ENCODE data around the gene SH3TC2.

SH3TC2 gene

DNA sequence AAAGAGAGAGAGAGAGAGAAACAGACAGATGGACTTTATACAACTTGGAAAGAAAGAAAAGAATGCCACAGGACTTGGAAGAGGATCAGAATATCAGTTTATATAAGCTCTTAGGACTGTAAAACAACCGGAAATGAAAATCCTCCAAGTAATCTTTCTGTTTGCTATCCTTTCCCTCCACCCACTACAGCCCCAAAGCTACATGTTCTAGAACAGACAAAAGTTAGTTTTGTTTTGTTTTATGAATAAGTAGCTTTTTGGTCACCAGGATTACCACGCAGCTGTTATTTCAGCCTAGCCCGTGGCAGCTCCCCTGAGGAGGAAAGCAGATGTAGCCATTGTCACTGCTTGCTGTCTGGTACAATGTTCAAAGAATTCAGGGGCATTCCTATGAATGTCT lies 66.6 kb downstream of the SH3TC2 start:
- DNase-seq: no peak

DNA sequence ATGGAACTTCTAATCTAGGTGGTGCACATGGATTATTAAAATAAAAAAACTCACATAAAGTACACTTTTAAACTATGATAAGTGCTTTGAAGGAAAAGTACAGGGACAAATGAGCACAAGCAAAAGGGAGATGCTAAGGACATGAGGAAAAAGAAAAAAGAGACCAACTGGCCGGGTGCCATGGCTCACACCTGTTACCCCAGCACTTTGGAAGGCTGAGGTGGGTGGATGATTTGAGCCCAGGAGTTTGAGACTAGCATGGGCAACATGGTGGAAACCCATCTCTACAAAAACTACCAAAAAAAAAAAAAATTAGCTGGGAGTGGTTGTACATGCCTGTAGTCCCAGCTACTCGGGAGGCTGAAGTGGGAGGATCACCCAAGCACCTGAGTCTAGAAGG lies 67.1 kb downstream of the SH3TC2 start:
- DNase-seq: no peak

DNA sequence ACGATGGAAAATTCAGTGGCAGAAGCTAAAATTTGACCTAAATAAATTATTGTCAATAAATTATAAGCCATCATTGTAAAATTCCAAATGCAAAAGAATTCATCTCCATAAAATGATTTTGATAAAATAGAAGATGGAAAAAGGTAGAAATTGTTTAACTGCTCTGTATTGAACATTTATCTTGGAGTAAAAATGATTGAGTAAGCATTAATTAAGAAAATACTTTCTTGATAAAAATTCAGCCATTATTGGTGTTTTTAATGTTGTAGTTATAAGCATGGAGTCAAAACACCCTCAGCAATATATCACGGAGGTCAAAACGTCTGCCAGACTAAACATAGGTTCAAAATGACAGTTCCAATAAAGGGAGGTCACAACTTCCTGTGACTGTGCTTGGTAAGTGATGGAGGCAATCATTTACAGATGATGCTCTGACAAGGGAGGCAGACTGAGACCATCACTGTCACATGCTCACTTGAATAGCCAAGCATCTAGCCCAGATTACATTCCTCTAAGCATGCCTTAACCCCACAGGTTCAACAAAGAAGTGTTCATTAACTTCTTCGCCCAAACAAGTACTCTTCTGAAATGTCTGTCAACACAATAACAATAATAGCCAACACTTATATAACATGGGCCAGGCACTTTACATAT lies 69.5 kb downstream of the SH3TC2 start:
- DNase-seq: no peak

DNA sequence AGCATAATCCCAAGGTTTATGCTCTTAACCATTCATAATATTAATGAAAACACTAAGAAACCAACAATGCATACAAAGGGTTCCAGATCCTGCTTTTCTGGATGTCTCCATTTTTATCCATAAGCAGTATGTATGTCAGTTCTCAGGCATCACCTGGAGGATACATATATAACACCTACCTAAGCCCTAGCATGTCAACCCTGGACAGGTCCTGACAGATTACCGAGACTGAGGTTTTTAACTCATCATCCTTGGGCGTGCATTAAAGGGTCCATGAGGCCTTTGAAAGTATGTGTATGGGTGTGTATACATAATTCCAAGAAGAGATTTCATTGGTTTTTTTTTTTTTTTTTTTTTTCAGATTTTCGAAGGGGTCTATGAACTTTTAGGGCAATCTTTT lies 70.6 kb downstream of the SH3TC2 start:
- DNase-seq: no peak

DNA sequence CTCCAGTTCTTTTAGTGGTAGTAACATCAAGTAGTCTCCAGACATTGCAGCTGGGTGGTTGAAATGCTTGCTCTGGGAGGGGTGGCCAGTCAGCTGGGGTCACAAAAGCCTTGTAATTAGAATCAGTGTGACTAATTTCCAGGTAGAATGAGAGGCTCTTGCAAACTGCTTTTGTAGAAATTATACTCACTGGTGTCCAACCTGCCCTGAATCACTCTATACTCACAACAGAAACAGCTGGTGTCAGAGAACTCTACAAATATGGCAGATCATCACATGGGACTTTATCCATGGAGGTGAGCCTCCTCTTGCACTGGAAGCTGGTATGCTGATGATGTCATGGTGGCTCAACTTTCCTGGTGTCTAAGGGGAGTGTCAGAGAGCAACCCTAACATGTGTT lies 71.3 kb downstream of the SH3TC2 start:
- DNase-seq: no peak

DNA sequence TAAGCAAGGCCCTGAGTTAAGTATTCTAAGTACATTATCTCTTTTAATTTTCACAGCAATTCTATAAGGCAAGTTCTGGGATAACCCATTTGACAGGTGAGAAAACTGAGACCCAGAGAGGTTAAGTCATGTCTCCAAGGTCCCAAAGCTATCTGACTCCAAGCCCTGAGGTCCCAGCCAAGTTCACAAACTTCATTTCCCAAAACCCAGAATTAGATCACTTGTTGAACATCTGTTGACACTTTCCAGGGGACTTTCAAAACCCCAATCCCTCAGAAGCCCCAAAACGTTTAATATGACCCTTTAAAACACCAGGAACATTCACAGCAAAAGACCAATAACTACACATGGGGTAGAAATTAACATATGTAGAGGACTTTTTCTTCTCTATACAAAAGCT lies 72.0 kb downstream of the SH3TC2 start:
- DNase-seq: no peak

DNA sequence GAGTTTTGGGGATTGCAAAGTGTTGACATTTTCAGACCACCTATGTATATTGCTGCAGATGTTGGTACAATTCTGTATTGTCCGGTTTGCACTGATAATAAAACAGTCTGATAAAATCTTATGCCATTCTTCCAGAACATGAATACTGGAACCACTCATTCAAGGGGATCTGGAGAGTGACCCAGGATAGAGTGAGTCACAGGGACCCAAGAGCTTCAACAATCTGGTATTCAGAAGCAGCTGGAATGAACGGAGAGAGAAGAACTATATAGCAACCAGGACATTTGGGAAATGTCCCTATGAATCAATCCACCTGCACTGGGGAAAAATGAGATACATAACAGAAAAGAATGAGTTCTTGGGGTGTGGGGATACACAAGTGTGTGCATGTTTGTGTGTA lies 73.3 kb downstream of the SH3TC2 start:
- DNase-seq: no peak

DNA sequence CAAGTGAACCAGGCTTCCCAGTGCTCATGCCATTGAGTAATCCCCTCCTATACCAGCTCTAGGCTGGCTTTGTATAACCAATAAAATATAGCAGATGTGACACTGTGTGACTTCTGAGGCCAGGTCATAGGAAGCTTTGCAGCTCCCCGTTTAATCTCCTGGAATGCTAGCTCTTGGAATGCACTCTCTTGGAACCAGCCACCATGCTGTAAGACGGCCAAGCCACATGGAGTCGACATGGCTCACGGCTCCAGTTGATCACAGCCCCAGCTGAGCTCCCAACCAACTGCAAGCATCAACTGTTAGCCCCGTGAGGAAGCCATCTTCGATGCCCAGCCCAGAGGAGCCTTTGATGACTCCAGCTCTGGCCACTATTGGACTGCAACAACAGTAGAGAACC lies 74.5 kb downstream of the SH3TC2 start:
- DNase-seq: no peak

DNA sequence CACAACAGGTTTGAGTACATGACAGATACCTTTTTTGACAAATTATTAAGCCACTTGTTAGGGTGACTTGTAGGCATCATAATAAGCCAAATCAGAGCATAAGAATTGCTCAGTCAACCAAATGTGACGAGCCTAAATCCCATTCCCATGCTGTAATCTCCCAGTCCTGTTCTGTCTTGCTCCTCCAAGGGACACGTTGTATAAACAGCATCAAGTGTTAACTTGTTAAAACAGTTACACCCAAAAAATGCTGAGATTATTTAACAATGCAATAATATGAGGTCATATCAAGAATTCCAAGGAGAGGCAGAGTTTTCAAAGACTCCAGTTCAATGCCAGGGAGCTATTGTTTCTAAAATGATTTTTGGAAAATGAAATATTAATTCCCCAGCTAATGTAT lies 76.2 kb downstream of the SH3TC2 start:
- DNase-seq: no peak

DNA sequence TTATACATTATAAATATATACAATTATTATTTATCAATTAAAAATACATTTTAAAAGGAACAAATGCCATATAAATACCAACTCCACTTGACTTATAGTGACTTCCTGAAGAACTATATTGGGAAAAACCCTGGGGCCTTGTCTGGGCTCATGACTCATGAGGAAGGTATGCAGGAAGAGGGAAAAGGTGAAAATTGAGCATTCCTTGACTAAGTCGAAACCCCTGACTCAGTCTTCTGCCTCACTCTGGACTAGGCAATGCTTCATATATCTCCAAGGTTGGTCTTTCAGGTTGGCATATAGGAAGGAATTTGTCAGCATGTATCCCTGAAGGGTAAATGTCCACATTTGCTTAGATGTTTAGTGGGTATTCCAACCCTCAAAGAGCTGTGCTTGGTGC lies 78.5 kb downstream of the SH3TC2 start:
- no peak for DNase-seq

DNA sequence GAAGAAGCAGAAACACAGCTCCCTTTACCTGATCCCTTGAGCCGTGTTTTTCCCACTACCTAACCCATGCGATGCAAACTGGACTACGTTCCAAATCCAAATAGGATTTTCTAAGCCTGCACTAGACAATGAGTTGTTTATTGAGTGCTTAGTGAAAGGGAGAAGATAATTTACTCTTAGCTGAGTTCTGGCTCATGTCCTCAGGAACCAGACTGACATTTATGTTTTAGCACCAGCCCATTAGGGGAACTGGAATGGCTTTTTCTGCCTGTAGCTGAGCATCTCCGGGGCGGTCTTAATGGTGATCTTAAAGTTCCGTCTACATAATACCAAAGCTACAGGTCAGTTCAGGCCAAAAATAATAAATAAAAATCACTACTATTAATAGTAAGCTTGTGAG lies 81.5 kb downstream of the SH3TC2 start:
- DNase-seq: no peak

DNA sequence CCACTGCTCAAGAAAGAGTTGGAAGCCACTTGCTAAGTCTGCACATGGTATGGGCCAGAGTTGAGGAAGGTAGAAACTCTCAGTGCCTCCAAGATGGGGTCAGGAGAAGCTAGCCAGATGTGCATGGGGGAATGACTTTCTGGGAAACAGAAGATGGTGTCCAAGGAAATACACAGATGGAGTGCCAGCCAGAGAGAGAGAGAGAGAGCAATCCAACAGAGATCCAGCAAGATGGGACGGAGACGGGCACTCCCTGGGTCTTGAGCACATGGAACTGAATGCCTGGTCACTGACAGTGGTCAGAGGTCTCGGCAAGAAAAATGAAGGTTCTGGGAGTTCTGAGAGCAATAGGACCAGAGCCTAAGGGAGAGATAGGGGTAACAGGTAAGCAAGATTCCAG lies 82.1 kb downstream of the SH3TC2 start:
- no peak for DNase-seq

DNA sequence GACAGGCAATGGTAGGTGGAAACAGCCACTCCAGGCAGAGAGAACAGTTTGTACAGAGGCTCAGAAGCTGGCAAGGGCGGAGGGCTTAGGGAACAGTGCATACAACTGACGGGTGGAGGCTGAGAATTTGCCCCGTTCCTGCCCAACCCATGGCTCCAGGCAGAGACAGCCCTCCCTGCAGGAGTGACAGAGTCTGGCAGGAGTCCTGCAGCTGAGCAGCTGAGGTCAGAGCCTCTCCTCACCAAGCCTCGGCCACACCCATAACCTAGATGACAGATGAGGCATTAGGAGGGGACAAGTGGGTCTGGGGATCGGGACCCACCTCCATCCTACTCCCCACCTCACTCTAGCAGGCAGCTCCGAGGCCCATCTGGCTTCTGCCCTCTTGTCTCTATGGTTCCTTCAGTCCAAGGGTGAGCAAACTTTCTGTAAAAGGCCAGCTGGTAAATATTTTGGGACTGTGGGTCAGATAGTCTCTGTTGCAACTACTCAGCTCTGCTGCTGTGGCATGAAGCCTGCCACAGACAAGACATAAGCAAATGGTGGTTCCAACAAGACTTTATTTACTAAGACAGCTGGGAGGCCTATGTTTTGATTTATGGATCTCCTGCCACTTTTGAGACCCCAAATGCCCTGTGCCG lies 83.7 kb downstream of the SH3TC2 start:
- no peak for DNase-seq

DNA sequence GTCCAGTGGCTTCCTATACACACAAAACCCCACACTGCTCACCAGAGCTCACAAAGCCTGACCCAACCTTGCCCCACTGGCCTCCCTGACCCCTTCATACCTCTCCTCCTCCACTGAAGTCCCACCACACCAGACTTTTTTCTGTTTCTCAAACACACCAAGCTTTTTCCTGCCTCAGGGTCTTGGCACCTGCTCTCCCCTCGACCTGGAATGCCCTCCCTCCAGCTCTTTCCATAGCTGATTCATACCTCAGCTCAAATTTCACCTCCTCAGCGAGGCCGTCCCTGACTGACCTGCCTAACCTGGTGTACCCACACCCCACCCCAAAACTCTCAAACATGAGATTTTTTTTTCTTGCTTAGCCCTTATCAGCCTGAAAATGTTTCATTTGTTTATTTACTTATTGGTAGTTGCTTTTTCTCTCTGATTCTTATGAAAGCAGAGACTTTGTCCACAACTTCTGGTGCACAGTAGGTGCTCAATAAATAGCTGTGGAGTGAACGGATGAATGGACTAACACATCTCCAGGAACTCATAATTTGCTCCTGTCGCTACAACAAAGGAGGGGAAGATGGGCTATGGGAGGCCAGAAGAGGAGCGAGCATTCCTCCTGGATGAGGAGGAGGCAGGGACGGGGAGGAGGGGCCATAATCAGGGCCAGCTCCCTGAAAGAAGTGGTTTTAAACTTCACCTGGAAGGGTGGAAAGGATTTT lies 84.3 kb downstream of the SH3TC2 start:
- no peak for DNase-seq

DNA sequence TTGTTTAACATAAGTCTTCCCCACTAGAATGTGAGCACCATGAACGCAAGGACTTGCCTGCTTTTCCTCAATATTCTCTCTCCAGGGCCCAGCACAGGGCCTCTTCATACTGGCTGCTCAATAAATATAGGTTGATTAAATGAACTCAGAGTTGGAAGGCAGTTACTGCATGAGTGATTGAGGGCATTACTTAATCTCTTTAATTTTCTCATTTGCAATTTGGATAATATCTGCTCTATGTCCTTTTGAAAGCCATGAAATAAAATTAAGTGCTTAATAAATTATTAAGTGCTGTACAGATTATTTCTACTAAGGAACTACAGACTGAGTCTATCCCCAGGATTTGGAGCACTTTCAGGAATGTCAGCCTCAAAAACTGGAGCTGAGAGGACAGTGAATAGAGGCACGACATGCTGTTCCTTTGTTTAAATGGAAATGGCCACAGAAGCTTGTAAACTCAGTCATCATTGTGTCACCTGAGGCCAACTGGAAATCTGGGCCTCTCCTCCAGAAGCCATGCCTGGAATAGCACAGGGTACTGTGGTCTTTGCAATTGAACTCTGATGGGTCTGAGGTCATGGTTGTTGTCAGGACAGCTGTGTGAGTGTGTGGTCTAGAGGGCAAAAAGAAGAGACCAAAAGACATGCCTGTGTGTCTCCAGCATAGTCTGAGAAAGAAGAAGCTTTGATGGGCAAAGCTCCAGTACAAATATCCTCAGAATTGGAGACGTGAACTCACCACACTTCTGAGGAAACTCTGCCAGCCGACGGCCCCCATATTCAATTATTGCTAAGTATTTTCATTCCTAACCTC lies 86.1 kb downstream of the SH3TC2 start:
- no peak for DNase-seq

DNA sequence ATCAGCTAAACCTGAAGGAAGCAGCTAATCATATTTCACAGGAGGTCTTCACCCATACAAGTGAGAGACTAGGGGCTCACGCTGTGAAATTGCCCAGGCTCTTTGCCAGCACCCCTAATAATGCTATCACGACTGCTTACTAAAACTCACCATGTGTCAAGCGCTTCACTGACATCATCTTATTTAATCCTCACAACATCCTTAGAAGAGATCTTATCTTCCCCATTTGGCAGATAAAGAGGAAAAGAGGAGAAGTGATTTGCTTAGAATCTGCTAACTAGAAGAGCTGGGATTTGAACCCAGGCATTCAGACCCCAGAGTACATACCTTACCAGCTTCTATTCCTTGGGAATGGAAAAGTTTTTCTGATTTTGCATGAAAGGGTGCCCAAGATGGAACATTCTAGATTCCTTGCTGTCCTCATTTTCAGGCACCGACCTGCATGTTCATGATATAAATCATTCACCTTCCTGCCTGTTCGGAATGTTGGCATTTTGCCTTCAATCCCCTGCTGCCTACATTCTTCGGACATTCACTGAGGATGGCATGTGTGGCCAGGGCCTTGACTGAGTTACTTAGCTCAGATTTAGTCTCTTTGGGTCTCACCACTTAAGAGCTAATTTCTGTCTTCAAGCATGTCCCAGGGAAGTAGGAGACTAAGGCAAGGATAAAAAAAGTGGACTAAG lies 88.1 kb downstream of the SH3TC2 start:
- no peak for DNase-seq

DNA sequence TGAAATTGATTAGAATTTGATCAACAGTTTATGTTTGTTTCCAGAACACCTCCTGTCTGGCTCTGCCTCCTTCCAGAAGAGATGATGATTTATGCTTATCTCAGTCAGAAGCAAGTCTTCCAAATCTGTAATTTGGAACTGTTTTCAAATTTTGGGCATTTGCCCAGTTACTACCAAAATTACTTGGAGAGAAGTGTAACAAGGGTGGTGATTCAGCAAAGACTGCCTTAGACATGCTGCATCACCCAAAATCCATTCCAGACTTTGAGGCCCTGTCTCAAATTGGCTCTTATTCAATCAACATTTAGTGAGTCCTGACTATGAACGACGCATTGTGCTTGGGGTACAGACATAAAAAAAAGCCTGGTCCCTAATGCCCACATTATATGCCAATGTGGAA lies 89.4 kb downstream of the SH3TC2 start:
- no peak for DNase-seq

DNA sequence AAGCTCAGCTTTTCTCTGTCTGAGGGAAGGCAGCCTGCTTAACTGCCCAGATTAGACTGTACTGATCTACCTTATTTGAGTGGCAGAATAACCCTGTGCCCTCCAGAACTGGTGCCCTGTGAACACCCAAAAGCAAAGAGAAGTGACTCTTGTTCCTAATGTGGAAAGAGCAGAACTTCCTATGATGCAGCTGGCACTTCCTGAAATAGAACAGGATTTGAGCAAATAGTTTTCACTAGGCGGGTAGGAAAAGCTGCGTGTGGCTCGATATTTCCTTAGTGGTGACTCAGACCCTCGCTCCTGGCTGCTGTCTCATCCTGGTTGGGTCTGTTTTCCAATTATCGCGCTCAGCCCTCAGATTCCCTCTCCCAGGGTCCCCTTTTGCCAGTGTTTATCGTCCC lies 89.9 kb downstream of the SH3TC2 start:
- no peak for DNase-seq

DNA sequence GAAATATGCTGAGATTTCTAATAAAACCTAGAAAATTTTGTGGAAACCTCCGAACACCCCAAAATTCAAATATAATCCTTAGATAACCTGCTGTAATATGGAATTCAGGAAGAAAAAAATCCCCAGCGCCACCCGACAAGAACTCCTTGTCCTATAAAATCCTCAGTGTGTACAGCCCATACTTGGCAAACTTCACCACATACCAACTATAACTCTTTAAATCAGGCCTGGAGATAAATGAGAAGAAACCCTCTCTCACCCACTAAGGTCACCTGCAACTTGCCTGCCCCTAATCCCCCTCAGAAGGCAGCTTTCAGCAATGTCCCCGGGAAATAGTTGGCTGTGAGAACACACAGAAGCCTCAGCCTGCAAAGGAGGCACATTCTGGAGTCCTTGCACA lies 90.5 kb downstream of the SH3TC2 start:
- no peak for DNase-seq

DNA sequence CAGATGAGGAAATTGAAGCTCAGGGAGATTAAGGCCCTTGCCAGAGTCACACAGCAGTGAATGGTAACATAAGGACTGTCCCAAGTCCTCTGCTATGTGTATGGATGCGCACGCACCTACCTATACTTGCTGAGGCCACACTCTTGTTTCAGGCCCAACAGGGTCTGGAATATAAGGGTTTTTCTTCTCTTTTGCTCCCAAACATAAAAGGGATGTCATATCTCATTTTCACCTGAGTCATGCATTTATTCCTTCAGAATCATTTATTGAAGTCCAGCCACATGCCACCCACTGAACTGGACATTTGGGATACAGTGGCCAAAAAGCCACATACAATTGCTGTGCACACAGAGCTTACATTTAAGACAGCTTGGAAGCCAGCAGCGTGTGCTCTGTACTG lies 92.0 kb downstream of the SH3TC2 start:
- no peak for DNase-seq

DNA sequence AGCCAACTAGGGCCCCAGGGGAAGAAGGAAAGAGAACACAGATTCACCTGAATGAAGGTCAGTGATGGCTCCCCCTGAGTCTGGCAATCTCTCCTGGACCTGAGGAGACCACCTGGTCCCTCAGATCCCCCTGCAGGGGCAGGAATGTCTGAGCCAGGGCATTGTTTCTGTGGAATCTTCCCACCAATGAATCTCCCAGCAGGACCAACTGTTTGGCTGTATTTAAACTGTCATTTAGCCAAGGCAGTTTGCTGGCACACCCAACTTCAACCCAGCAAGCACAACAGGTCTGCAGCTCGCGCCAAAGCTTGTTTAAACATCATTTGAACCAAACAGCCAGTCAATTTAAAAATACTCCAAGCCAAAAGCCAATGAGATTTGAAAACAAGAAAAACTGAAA lies 92.6 kb downstream of the SH3TC2 start:
- no peak for DNase-seq

DNA sequence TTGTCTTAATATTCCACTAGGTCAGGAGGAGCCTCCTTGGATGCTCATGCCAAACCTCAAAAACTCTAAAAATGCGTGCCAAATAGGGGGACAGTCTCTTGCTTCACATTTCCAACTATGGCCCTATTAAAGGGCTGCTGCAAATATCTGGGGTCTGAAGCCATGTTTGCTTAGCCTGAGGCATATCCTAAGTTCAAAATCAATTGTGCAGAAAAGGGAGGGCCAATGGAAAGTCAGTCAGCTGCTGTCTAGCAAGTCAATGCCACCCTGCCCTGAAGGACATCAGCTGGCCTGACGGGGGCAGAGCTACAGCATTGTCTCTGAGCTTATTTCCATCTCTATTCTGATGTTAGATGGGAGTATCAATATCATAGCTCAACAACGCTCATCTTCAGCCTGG lies 93.6 kb downstream of the SH3TC2 start:
- DNase-seq: no peak

DNA sequence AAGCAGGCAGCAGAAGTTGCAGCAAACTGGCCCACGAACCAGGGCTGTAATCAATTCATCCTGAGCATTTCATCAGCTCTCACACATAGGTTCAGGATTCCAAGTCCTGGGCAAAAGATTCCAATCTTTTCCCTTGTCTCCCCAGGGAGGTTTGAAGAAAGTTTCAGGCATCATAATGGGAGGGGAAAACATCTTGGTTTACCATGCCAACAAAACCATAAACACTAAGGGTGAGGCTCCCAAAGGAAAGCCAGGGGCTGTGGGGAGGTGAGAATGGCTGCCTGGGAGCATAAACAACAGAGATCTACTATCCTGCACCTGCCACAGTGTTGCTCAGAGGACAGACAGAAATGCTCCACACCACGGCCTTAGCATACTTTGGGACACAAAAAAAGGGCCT lies 94.6 kb downstream of the SH3TC2 start:
- no peak for DNase-seq

Measured in CD4-positive, alpha-beta T cell treated with Interleukin-15 for 1 hour (primary cell).